WERI-Rb-1 (cell line): ENCODE data around the gene SLC9C2.

Source experiments
- DNase-seq: peaks from one replicate; pipeline ENCODE4 v3.0.0-alpha.2; 2020
- H3K27ac ChIP-seq: fragments of 250-450 bp; sonication (Bioruptor Pico); 2 replicates; pipeline ENCODE4 v1.5.1; 2020; ENCODE audit warnings: mild to moderate bottlenecking, moderate library complexity
- H3K27me3 ChIP-seq: fragments of 250-450 bp; sonication (Bioruptor Pico); 2 replicates; pipeline ENCODE4 v1.5.1; 2021; ENCODE audit warnings: mild to moderate bottlenecking, low read depth, moderate library complexity; ENCODE audit not compliant: insufficient read depth, severe bottlenecking
- H3K36me3 ChIP-seq: fragments of 250-450 bp; sonication (Bioruptor Pico); 2 replicates; pipeline ENCODE4 v1.5.1; 2020; ENCODE audit warnings: mild to moderate bottlenecking, moderate library complexity
- H3K4me3 ChIP-seq: 2 replicates; pipeline ENCODE4 v1.5.1; 2011; ENCODE audit warnings: low read depth, mild to moderate bottlenecking, control low read depth, low read length
- H3K9me3 ChIP-seq: fragments of 250-450 bp; sonication (Bioruptor Pico); 2 replicates; pipeline ENCODE4 v1.5.1; 2021; ENCODE audit warnings: mild to moderate bottlenecking, moderate library complexity; ENCODE audit not compliant: severe bottlenecking
- TF ChIP-seq, protein P1 (sequence below): IDR thresholded peaks from 2 replicates; pipeline ENCODE4 v1.5.1; 2011; ENCODE audit warnings: low read depth, mild to moderate bottlenecking, control low read depth, inconsistent platforms, low read length

Gene SLC9C2

DNA sequence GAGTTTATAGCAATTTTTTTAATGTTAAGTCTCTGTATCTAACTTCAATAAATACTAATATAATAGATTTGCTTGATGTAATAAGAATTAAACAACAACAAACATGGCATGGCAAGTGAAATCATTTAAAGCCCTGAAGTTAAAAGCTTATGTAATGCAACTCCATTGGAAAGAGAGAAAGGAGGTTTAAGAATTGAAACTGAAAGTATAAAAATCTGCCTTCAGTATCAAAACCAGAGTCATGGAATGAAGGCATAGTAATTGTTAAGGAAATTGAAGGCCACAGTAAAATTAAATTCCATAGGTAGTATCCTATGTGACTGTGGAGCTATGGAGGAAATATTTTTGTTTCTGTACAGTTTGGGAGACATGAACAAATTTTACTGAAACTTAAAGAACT, 70.6 kb downstream of the SLC9C2 start:
- Histone ChIP-seq H3K9me3 (no peaks in the 10 kb centered on the region), H3K36me3 (no peaks in the 10 kb centered on the region), H3K27ac (no peak overlapping the region), H3K4me3 (no peak overlapping the region), H3K27me3 (no peaks in the 10 kb centered on the region)
- TF ChIP-seq, protein P1, sequence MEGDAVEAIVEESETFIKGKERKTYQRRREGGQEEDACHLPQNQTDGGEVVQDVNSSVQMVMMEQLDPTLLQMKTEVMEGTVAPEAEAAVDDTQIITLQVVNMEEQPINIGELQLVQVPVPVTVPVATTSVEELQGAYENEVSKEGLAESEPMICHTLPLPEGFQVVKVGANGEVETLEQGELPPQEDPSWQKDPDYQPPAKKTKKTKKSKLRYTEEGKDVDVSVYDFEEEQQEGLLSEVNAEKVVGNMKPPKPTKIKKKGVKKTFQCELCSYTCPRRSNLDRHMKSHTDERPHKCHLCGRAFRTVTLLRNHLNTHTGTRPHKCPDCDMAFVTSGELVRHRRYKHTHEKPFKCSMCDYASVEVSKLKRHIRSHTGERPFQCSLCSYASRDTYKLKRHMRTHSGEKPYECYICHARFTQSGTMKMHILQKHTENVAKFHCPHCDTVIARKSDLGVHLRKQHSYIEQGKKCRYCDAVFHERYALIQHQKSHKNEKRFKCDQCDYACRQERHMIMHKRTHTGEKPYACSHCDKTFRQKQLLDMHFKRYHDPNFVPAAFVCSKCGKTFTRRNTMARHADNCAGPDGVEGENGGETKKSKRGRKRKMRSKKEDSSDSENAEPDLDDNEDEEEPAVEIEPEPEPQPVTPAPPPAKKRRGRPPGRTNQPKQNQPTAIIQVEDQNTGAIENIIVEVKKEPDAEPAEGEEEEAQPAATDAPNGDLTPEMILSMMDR: no peak
- DNase-seq: no peak

DNA sequence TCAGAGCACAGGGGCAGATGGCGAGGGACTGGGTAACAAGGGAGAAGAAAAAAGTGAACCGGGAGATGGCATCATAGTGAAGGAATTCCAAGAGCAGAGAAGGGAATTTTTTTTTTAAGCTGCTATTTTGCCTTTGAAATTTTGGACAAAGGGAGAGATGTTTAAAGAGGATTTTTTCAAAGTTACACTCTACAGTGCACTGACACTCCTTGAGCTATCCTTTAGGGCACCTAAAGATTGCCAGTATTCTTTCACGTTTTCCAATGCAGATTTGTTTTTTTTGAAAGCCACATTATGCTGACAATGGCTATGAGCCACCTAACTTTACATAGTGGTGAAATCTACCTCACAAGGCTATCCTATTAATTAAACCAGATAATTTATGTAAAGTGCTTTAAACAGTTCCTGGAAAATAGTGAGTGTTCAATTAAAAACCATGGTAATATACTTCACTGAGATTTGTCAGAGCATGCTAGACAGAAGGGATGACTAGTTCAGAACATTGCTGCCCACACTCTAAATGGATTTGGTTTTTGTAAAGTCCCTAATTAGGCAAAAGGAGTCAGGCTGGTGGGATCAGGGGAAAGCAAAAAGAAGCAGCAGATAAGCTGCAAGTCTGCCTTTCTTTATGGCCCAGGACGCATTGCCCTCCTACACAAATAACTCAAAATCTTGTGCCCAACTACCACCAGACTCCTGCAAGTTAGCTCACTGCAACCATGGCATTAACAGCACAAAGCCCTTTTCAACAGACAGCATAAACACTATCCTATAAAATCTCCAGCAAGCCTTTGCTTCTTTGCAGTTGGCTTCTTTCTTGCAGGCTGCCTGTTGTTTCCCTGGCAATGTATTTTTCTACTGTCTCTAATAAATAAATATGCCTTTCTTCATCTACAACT, 71.8 kb downstream of the SLC9C2 start:
- TF ChIP-seq, protein P1: no peak
- DNase-seq: no peak
- Histone ChIP-seq H3K4me3 (no peak overlapping the region), H3K36me3 (no peaks in the 10 kb centered on the region), H3K27ac (no peak overlapping the region), H3K9me3 (no peaks in the 10 kb centered on the region), H3K27me3 (no peaks in the 10 kb centered on the region)

DNA sequence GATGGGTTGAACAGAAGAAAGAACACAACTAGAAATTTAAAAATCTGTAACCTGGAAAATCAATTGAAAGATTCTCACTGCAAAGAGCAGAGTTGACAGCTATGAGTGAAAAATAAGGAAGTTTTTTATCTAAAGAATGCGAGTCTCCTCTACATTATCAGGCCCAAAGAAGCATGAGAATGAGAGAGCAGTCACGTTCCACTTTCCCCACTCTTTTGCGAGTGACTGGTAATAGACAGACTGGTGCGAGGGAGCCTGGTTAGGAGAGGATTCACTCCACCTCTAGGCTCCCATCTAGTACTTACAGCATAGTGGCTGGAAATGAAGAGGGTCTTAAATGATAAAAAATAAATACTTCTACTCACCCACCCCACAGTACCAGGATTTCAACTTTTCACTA, 73.8 kb downstream of the SLC9C2 start:
- H3K27ac ChIP-seq: no peak overlapping the region
- no peaks in the 10 kb centered on the region for H3K36me3 ChIP-seq
- no peaks in the 10 kb centered on the region for H3K27me3 ChIP-seq
- H3K9me3 ChIP-seq: no peaks in the 10 kb centered on the region
- TF ChIP-seq, protein P1: no peak
- H3K4me3 ChIP-seq: no peak overlapping the region
- no peak for DNase-seq

DNA sequence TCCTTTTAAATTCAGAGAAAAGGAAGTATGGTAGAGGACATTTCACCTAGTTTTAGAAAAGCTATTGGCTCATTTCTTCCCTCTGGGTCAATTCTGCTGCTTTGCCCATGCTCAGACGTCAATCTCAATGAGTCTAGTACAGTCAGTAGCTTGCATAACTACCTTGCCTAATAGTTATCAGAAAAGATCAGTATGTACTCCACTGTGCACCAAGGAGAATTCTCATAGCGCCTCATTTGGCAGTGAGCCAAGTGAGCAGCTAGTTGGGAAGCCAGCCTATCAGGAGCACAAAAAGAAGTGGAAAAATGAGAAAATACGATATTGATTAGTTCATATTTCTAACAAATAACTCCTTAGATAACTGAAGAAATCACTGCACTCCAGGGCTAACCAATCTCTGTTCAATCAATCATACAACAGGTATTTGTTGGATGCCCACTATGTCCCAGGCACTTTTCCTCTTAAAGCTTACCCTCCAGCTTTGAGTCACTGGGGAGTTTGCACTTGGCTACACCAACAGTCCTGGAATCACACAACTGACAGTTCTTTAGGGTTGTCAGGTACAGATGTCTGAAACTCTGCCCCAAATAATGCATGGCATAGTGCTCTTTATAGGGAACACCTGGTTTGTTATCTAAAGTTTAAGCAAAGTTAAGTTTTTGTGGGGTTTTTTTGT, 75.6 kb downstream of the SLC9C2 start:
- Histone ChIP-seq H3K27ac (no peak overlapping the region), H3K9me3 (no peaks in the 10 kb centered on the region), H3K36me3 (no peaks in the 10 kb centered on the region), H3K4me3 (no peak overlapping the region), H3K27me3 (no peaks in the 10 kb centered on the region)
- TF ChIP-seq, protein P1: no peak
- DNase-seq: no peak

DNA sequence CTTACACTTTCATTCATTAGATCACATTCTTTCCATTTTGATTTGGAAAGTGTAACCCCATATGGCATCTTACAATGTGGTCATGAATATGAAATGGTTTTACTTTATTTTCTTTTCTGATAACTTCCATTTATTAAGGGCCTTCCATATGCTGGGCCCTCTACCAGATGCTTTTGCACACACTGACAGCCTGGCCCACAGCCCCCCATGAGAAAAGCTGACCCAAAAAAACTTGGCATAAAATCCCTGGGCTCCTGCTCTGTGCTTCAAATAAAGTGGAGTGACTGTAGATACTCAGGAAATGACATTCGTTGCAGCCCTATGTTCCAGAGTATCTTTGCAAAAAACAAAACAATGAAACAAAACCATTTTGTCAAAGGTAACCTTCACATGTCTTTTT, 76.9 kb downstream of the SLC9C2 start:
- H3K27me3 ChIP-seq: no peaks in the 10 kb centered on the region

More for the DNA sequence above, 76.9 kb downstream of the SLC9C2 start:
- no peaks in the 10 kb centered on the region for H3K36me3 ChIP-seq
- H3K27ac ChIP-seq: no peak overlapping the region
- H3K9me3 ChIP-seq: no peaks in the 10 kb centered on the region
- TF ChIP-seq, protein P1: no peak
- DNase-seq: no peak
- no peak overlapping the region for H3K4me3 ChIP-seq
